T-cell (primary cell): ENCODE data around the gene GEMIN7. TPM values are rescaled to one million over a fixed set of nuclear protein-coding genes. Genes with fewer than 3 reads are reported as not detected.

Source experiments
- ATAC-seq, 4 experiments: fragments of 200-7000 bp in 3 of 4; fragments of 150-1000 bp in 1 of 4; cut with Tn5 transposase; replicated peaks in 1 of 4; 1 replicate in 3 of 4; 2 replicates in 1 of 4; pipeline ENCODE4 v1.10.0; 2021; ENCODE audit warnings: moderate library complexity in 3 of 4, mild to moderate bottlenecking in 2 of 4, moderate number of reproducible peaks in 1 of 4
- CTCF ChIA-PET, 2 donors: fragments of 300-600 bp; sonication (Branson Sonifier 250); formaldehyde crosslinking; loops; one replicate each; lab custom pipeline; 2022; ENCODE audit warnings: antibody characterized with exemption in 2 of 2; lab: Charles Lee
- POLR2A ChIA-PET, 2 donors: fragments of 300-600 bp; sonication (Branson Sonifier 250); formaldehyde crosslinking; loops; one replicate each; lab custom pipeline; 2022; ENCODE audit warnings: antibody characterized with exemption in 2 of 2; lab: Charles Lee
- DNase-seq, 35 experiments: peaks; one replicate each; pipeline versions ENCODE4 v3.0.0 to v3.0.0-alpha.2; 2013 to 2023
- H3K27ac ChIP-seq: one replicate; pipeline ENCODE4 v1.5.1; 2013; ENCODE audit warnings: low read length
- H3K27me3 ChIP-seq, 2 experiments: replicated peaks in 1 of 2; 1 replicate in 1 of 2; 2 replicates in 1 of 2; pipeline versions ENCODE4 v1.6.1 to v1.7.0; 2013; ENCODE audit warnings: low read length in 1 of 2, mixed read lengths in 1 of 2; ENCODE audit not compliant: control insufficient read depth in 2 of 2, insufficient read depth in 2 of 2; ENCODE audit errors: extremely low read depth in 1 of 2
- H3K36me3 ChIP-seq, 2 donors: 1 replicate in 1 of 2; 2 replicates in 1 of 2; pipeline versions ENCODE4 v1.6.1 to v1.7.0; 2013; ENCODE audit warnings: low read length in 1 of 2; ENCODE audit not compliant: control insufficient read depth in 2 of 2, insufficient read depth in 1 of 2; ENCODE audit errors: extremely low read depth in 1 of 2
- H3K4me1 ChIP-seq, 2 experiments: 1 replicate in 1 of 2; 2 replicates in 1 of 2; pipeline versions ENCODE4 v1.6.1 to v1.7.0; 2013; ENCODE audit warnings: low read length in 2 of 2, mixed read lengths in 1 of 2; ENCODE audit not compliant: insufficient read depth in 2 of 2, control insufficient read depth in 1 of 2; ENCODE audit errors: extremely low read depth in 1 of 2
- H3K4me3 ChIP-seq, 2 donors: 1 replicate in 1 of 2; 2 replicates in 1 of 2; pipeline versions ENCODE4 v1.5.1 to v1.7.0; 2013; ENCODE audit warnings: mild to moderate bottlenecking in 2 of 2, low read length in 1 of 2, moderate library complexity in 1 of 2; ENCODE audit not compliant: control insufficient read depth in 1 of 2; ENCODE audit errors: extremely low read depth in 1 of 2
- H3K9me3 ChIP-seq: 2 replicates; pipeline ENCODE4 v1.7.0; 2013
- H3K27ac Mint-ChIP-seq, 2 donors: one replicate each; pipeline ENCODE4 v1.8.0; 2020 to 2021; ENCODE audit warnings: mild to moderate bottlenecking in 2 of 2, mixed read lengths in 2 of 2
- H3K27me3 Mint-ChIP-seq, 2 donors: one replicate each; pipeline ENCODE4 v1.8.0; 2021 to 2022; ENCODE audit warnings: mixed read lengths in 2 of 2
- H3K36me3 Mint-ChIP-seq: one replicate; pipeline ENCODE4 v1.8.0; 2021; ENCODE audit warnings: mixed read lengths
- H3K4me1 Mint-ChIP-seq, 3 donors: one replicate each; pipeline ENCODE4 v1.8.0; 2020 to 2022; ENCODE audit warnings: mixed read lengths in 3 of 3, mild to moderate bottlenecking in 1 of 3
- H3K4me3 Mint-ChIP-seq, 3 donors: one replicate each; pipeline ENCODE4 v1.8.0; 2020 to 2022; ENCODE audit warnings: mild to moderate bottlenecking in 3 of 3, mixed read lengths in 3 of 3, moderate library complexity in 3 of 3
- H3K9me3 Mint-ChIP-seq, 3 donors: one replicate each; pipeline ENCODE4 v1.8.0; 2020 to 2022; ENCODE audit warnings: mixed read lengths in 3 of 3
- WGBS: methylation state at CpG from one replicate; pipeline ENCODE4 v1.1.5; 2013; ENCODE audit warnings: missing lambda C conversion rate; ENCODE audit not compliant: insufficient coverage; 5-methylcytosine and 5-hydroxymethylcytosine counted together
- total RNA-seq, 35 experiments: library from RNA in 6 of 35; stranded (reverse) in 6 of 35; fragments of 120-200 nt in 1 of 35; gene quantifications; one replicate each; pipeline versions ENCODE4 v1.2.1 to v1.2.4 and lab custom pipeline; 2013 to 2026

Gene GEMIN7
- total RNA-seq, 5 donors from 2014 or later (not counting 1 experiment from before 2014, with no cell fraction given): 4.0 to 23.1 (median 22.7) TPM

DNA sequence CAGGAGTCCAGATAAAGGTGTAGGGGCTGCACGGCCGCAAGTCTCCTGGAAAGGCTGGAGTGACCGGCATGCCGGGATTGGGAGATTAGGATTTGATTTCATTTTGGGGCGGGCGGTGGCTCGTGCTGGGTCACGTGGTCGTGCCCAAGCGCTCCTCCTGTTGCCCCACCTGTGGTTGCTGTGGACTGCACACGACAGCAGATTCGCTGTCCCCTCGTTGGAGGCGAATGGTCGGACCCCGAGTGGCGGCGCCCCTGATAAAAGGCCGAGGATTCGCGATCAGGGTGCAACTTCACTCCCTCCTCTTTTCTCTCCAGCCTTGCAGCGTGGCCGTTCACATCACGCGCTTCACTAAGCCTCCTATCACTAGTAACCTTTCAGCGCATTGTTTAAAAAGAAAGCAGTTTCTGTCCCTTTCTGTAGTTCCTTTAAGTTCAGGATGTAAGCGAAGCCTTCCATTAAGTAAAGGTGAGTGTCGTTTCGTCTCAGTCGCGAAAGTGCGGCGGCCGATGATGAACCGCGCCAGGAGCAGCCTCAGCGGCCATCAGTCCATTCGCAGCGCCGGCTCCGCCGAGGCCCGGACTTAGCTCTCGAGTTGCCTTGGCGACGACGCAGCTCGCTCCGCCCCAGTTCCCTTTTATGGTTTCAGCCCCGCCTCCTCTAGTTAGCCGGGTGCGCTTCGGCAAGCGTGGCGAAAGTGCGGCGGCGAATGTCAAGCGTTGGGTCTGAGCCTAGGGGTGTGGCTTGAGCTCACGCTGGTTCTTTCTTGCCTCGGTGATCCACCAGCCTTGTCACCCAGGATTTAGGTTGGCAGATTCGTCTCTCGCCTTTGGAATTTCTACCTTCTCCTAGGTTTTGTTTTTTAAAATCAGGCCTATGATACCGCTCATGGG lies 12.2 kb downstream of the GEMIN7 start:
- CTCF ChIA-PET: interaction anchor here (0.5 to 2.7 kb wide), 8 partner anchors 11 to 691 kb away, joined by 3 to 16 read pairs (median 5); partner anchors contain the start of genes BLOC1S3 (in 1 of the 2), DMPK (in 1 of the 2) and TRAPPC6A (in 1 of the 2)
- ATAC-seq: peak; percentile 75 to 81 (median 76)
- H3K4me3 Mint-ChIP-seq: peak overlapping the region; percentile 93 to 98 (median 96)

DNA sequence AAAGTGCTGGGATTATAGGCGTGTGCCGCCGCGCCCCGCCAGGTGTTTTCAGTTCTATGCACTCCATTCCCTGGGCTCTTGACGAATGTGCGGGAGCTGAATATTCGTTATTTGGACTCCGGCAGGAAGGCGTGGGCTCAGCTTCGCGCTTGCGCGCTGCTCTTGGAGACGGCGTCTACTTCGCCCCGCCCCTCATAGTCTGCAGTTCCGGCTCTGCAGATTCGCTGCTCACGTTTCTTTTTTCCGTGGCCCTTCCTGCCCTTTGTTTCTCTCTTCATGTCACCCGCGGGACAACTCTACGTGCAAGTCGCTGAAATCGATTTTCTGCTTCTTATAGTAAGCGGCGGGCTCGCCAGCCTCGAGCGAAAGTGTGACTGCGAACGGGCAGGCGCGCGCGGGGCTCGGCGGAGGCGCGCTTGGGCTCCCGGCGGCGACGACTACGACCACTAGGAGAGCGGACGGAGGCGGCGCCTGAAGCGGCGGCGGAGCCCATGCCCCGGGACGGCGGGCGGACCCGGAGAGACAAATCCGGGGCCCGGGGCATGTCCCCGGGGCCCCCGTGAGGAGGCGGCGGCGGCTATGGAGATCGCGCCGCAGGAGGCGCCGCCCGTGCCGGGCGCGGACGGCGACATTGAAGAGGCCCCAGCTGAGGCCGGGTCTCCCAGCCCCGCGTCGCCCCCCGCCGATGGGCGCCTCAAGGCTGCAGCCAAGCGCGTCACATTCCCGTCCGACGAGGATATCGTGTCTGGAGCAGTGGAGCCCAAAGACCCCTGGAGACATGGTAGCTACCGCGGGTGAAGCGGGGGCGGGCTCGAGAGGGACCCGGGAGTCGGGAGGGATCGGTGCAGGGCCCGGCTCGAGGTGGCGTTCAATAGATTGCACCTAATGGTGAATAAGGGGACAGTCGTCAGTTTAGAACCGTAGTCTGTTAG lies 14.0 kb downstream of the GEMIN7 start, which contains the start of gene PPP1R37:
Gene PPP1R37 (plus strand): TSS at position 433 of the 932 bp plus-strand sequence. CDS start 147 bp downstream, at position 580.
- peak within 1 kb of the TSS; percentile 97 to 99 for H3K27ac Mint-ChIP-seq
- H3K27ac ChIP-seq: peak within 1 kb of the TSS; percentile 85
- no peaks in the 10 kb centered on the region for H3K27me3 Mint-ChIP-seq

More for the DNA sequence above, 12.2 kb downstream of the GEMIN7 start:
- H3K4me3 ChIP-seq: peak overlapping the region; percentile 76 to 94
- Mint-ChIP-seq H3K27me3 (no peaks in the 10 kb centered on the region), H3K9me3 (no peaks in the 10 kb centered on the region), H3K27ac (peak overlapping the region; percentile 97 to 99), H3K36me3 (peaks cover 9% of the 10 kb centered on the region), H3K4me1 (peaks cover 63 to 75% (median 71%) of the 10 kb centered on the region in 3 donors)
- H3K4me1 ChIP-seq: peaks cover 22 to 86% of the 10 kb centered on the region in 2 experiments
- DNase-seq: peak; percentile 76 to 99 (median 95)
- peaks cover 6 to 8% of the 10 kb centered on the region in 2 donors for H3K36me3 ChIP-seq
- H3K27me3 ChIP-seq: peaks cover 0 to 2% of the 10 kb centered on the region in 2 experiments
- no peaks in the 10 kb centered on the region for H3K9me3 ChIP-seq
- WGBS: 67% methylated on average over 43 of the region's 64 CpGs
- POLR2A ChIA-PET: interaction anchor here in 1 of 2 donors (0.5 to 0.9 kb wide), 3 partner anchors 75 to 90 kb away, joined by 3 to 4 read pairs (median 3); partner anchors contain the start of gene RELB
- peak overlapping the region; percentile 59 for H3K27ac ChIP-seq

DNA sequence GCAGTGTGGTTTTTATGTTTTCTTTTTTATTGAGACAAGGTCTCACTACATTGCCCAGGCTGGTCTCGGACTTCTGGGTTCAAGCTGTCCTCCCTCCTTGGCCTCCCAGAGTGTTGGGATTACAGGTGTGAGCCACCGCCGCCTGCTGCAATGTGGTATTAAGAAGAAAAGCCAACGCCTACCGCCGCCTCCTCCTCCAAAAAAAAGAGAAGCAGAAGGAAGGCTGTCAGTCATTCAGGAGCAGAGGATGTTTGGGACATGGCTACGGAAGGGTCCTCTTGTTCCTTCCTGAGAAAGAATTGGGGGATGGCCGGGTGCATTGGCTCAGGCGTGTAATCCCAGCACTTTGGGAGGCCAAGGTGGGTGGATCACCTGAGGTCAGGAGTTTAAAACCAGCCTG lies 15.1 kb downstream of the GEMIN7 start:
- H3K4me3 Mint-ChIP-seq: peak overlapping the region; percentile 93 to 98 (median 96)
- ATAC-seq (no peak), DNase-seq (no peak)
- Histone ChIP-seq H3K36me3 (peaks cover 6% of the 10 kb centered on the region in 2 donors), H3K4me1 (peaks cover 28 to 90% of the 10 kb centered on the region in 2 experiments), H3K4me3 (peak overlapping the region; percentile 76 to 94), H3K27ac (no peak overlapping the region), H3K9me3 (no peaks in the 10 kb centered on the region), H3K27me3 (peaks cover 0 to 2% of the 10 kb centered on the region in 2 experiments)
- 86% methylated on average over 4 of the region's 9 CpGs for WGBS
- ChIA-PET CTCF (no interaction called here), POLR2A (interaction anchor here in 1 of 2 donors (0.6 kb wide), 1 partner anchor 138 kb away, joined by 4 read pairs; no protein-coding TSS in a partner anchor)
- no peaks in the 10 kb centered on the region for H3K27me3 Mint-ChIP-seq
- peaks cover 76 to 79% (median 77%) of the 10 kb centered on the region in 3 donors for H3K4me1 Mint-ChIP-seq
- H3K9me3 Mint-ChIP-seq: no peaks in the 10 kb centered on the region
- H3K27ac Mint-ChIP-seq: peak overlapping the region; percentile 48 to 64
- H3K36me3 Mint-ChIP-seq: peaks cover 8% of the 10 kb centered on the region

More for the DNA sequence above, 14.0 kb downstream of the GEMIN7 start, which contains the start of gene PPP1R37:
- POLR2A ChIA-PET: no interaction called here
- Histone ChIP-seq H3K9me3 (no peaks in the 10 kb centered on the region), H3K4me1 (peaks cover 28 to 91% of the 10 kb centered on the region in 2 experiments), H3K36me3 (peaks cover 6 to 8% of the 10 kb centered on the region in 2 donors), H3K27me3 (peaks cover 0 to 2% of the 10 kb centered on the region in 2 experiments), H3K4me3 (peak within 1 kb of the TSS; percentile 76 to 94)
- H3K4me1 Mint-ChIP-seq: peaks cover 74 to 78% (median 74%) of the 10 kb centered on the region in 3 donors
- peaks cover 8% of the 10 kb centered on the region for H3K36me3 Mint-ChIP-seq
- DNase-seq: peak; percentile 81 to 96 (median 90)
- H3K4me3 Mint-ChIP-seq: peak within 1 kb of the TSS; percentile 93 to 98 (median 96)
- WGBS: under 1% methylated on average over 103 of the region's 103 CpGs
- CTCF ChIA-PET: interaction anchor here in 1 of 2 donors (0.6 to 2.7 kb wide), 8 partner anchors 10 to 85 kb away, joined by 3 to 16 read pairs (median 4); partner anchors contain the start of genes BLOC1S3, GEMIN7 and TRAPPC6A
- peak; percentile 74 to 83 (median 80) for ATAC-seq
- H3K9me3 Mint-ChIP-seq: no peaks in the 10 kb centered on the region

DNA sequence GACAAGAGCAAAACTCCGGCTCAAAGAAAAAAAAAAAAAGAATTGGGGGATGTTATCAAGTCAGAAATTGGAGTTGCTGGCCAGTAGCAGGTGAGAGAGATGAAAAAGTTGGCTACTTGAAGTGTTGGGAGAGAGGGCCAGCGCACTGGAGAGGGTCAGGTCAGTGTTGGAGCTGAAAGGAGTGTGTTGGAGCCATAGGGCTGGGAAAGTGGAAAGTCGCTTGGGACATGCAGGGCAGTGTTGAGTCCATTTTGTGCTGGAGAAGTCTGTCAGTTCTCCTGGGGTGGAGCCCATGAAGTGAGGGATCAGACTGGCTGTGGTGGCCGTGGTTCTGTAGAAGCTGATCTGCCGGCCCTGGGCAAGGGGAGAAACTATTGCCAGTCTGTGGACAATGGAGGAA lies 15.6 kb downstream of the GEMIN7 start:
- Histone ChIP-seq H3K4me1 (peaks cover 28 to 89% of the 10 kb centered on the region in 2 experiments), H3K36me3 (peaks cover 6 to 8% of the 10 kb centered on the region in 2 donors), H3K27ac (no peak overlapping the region), H3K9me3 (no peaks in the 10 kb centered on the region), H3K4me3 (no peak overlapping the region), H3K27me3 (peaks cover 0 to 2% of the 10 kb centered on the region in 2 experiments)
- no peaks in the 10 kb centered on the region for H3K9me3 Mint-ChIP-seq
- peak overlapping the region in 1 of 2 donors; percentile 69 for H3K27ac Mint-ChIP-seq
- no peak for ATAC-seq
- ChIA-PET CTCF (no interaction called here), POLR2A (interaction anchor here in 1 of 2 donors (0.6 kb wide), 1 partner anchor 139 kb away, joined by 4 read pairs; no protein-coding TSS in a partner anchor)
- peaks cover 8% of the 10 kb centered on the region for H3K36me3 Mint-ChIP-seq
- no peaks in the 10 kb centered on the region for H3K27me3 Mint-ChIP-seq
- 90% methylated on average over 5 of the region's 5 CpGs for WGBS
- peak overlapping the region; percentile 93 to 98 (median 96) for H3K4me3 Mint-ChIP-seq
- DNase-seq: no peak
- H3K4me1 Mint-ChIP-seq: peaks cover 78 to 81% (median 78%) of the 10 kb centered on the region in 3 donors

DNA sequence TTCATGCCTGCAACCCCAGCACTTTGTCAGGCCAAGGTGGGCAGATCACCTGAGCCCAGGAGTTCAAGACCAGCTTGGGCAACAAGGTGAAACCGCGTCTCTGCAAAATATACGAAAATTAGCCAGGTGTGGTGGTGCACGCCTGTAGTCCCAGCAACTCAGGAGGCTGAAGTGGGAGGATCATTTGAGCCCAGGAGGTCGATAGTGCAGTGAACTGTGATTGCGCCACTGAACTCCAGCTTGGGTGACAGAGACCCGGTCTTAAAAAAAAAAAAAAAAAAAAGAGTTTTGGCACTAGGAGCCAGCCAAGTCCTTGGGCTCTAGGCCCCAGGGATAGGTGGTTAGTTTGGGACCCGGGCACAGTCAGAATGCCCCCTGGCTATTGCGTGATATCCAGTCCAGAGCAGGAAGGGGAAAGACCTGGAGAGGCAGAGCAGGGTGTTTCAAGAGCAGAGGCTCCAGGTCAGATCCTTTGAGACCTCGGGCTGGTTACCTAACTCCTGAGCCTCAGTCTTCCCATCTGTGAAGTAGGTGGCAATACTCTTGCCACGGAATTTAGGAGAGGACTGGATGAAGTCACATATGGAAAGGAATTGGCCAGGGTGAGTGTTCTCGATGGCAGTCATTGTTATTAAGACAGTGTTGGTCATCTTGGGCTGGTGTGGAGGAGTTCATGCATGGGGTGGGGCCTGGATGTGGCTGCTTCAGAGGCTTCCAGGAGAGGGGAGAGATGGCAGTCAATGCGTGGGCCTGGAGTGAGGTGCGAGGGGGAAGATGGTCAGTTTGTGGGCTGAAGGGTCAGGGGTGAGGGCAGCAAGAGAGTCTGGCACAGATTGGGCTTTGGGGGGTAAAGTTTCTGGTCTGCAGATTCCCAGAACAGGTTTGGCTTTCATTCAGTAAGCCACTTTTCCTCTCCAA lies 16.7 kb downstream of the GEMIN7 start:
- Mint-ChIP-seq H3K27me3 (no peaks in the 10 kb centered on the region), H3K4me1 (peaks cover 80 to 85% (median 84%) of the 10 kb centered on the region in 3 donors), H3K27ac (peak overlapping the region; percentile 2 to 28), H3K36me3 (peaks cover 4% of the 10 kb centered on the region), H3K9me3 (no peaks in the 10 kb centered on the region), H3K4me3 (peak overlapping the region; percentile 28 to 98 (median 31))
- DNase-seq: no peak
- H3K4me3 ChIP-seq: no peak overlapping the region
- POLR2A ChIA-PET: no interaction called here
- H3K36me3 ChIP-seq: peaks cover 3 to 5% of the 10 kb centered on the region in 2 donors
- WGBS: 92% methylated on average over 10 of the region's 14 CpGs
- H3K4me1 ChIP-seq: peaks cover 28 to 80% of the 10 kb centered on the region in 2 experiments
- H3K27ac ChIP-seq: no peak overlapping the region
- CTCF ChIA-PET: no interaction called here
- ATAC-seq: no peak
- H3K9me3 ChIP-seq: no peaks in the 10 kb centered on the region
- peaks cover 0 to 2% of the 10 kb centered on the region in 2 experiments for H3K27me3 ChIP-seq
